Keratinocyte (primary cell): ENCODE measurements around the gene EPHB1.

Experiments
- CTCF ChIP-seq, 3 experiments: IDR thresholded peaks in 1 of 3; conservative IDR thresholded peaks in 1 of 3; optimal IDR thresholded peaks in 1 of 3; 2 replicates in 2 of 3; 3 replicates in 1 of 3; pipeline versions ENCODE3 to v1.5.1; 2011; ENCODE audit warnings: low read length in 3 of 3, mild to moderate bottlenecking in 3 of 3, moderate library complexity in 2 of 3, control low read depth in 1 of 3, inconsistent platforms in 1 of 3; ENCODE audit not compliant: insufficient read depth in 2 of 3; ENCODE audit errors: extremely low read depth in 1 of 3
- EZH2 ChIP-seq: IDR thresholded peaks from one replicate; pipeline ENCODE4 v1.6.1; 2012; ENCODE audit warnings: inconsistent platforms, mild to moderate bottlenecking, low read length, moderate library complexity

DNA sequence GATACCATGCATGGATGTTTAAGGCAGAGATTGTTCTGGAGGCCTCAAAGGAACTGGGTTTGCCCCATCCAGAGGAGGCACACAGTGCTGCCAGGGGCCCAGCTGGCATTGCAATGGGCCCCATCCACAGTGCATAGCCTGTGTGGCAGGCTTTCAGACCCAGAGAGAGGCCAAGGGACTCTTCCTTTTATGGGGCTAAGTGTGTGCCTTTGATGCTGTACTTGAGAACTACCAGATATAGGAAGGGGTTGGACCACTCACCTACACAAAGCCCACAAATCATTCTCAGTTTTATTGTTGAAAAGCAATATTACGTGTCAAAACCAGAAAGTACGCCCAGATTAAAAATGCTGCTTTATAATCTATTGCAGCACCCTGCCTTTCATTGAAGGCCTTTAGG lies 134.9 kb downstream of the EPHB1 start:
- TF ChIP-seq CTCF (optimal IDR thresholded peaks at IDR 0.05 in 1 of 3, IDR thresholded peaks at IDR 0.05 in 1 of 3, conservative IDR thresholded peaks at IDR 0.05 in 1 of 3; ENCODE audit: extremely low read depth in 1 of 3, insufficient read depth in 2 of 3, low read length in 3 of 3) (no peak), EZH2 (no peak)
